ENCODE data around the gene DOCK3. TPM values are rescaled to one million over a fixed set of nuclear protein-coding genes. Genes with fewer than 3 reads are reported as not detected.

DOCK3 gene
- total and polyA plus RNA-seq, 2 of the 4 experiments (the other 2 are of a cell fraction): under 0.01 to 0.12 TPM

- ChIA-PET POLR2A (ENCODE audit: unreplicated experiment) (no interaction called here), CTCF (interaction anchor here (1.1 to 1.6 kb wide), 2 partner anchors 16 to 256 kb away, joined by 3 to 4 read pairs; no protein-coding TSS in a partner anchor)
- Histone ChIP-seq H2AFZ (replicated peaks; ENCODE audit: low read length, poor library complexity) (no peak overlapping the region), H3K36me3 (ENCODE audit: control insufficient read depth, insufficient read depth, low read length) (no peaks in the 10 kb centered on the region), H3K9me3 (ENCODE audit: control insufficient read depth, insufficient read depth, low read length) (no peaks in the 10 kb centered on the region), H2AK5ac (ENCODE audit: low read depth, low read length) (no peak overlapping the region), H4K91ac (ENCODE audit: insufficient read depth, low read depth, low read length) (no peak overlapping the region), H3K79me1 (ENCODE audit: low read depth in 1 of 2, low read length in 2 of 2) (no peaks in the 10 kb centered on the region), H3K14ac (replicated peaks; ENCODE audit: low read depth, low read length) (no peak overlapping the region), H3K23ac (ENCODE audit: low read depth, low read length) (no peak overlapping the region), H4K5ac (ENCODE audit: low read depth, low read length) (no peak overlapping the region), H2AK9ac (replicated peaks; ENCODE audit: low read depth, low read length, poor library complexity) (no peak overlapping the region), H3K9ac (ENCODE audit: low read depth, low read length) (no peak overlapping the region), H3K27ac (ENCODE audit: insufficient read depth, low read length) (no peak overlapping the region), H3K27me3 (ENCODE audit: control insufficient read depth, insufficient read depth, low read length) (peaks cover 13% of the 10 kb centered on the region), H3K56ac (ENCODE audit: extremely low read depth, insufficient read depth, low read length) (no peak overlapping the region), H4K20me1 (ENCODE audit: insufficient read depth, low read length) (no peaks in the 10 kb centered on the region), H3K4me1 (ENCODE audit: control insufficient read depth, insufficient read depth, low read length) (no peaks in the 10 kb centered on the region), H3K4ac (ENCODE audit: low read depth, low read length) (no peak overlapping the region; the same call in 1 of the 2 replicates), H3K4me3 (ENCODE audit: insufficient read depth, low read depth, low read length) (no peak overlapping the region), H3K4me2 (ENCODE audit: low read depth, low read length) (no peak overlapping the region), H4K8ac (ENCODE audit: low read depth in 2 of 2, low read length in 2 of 2) (no peak overlapping the region), H2BK20ac (ENCODE audit: low read depth, low read length) (no peak overlapping the region), H2BK5ac (ENCODE audit: low read depth, low read length, poor library complexity, severe bottlenecking) (no peak overlapping the region), H2BK120ac (ENCODE audit: low read depth, low read length) (no peak overlapping the region), H3K18ac (ENCODE audit: low read depth, low read length) (no peak overlapping the region), H3K9me1 (ENCODE audit: insufficient read depth, low read length) (no peaks in the 10 kb centered on the region), H2BK15ac (ENCODE audit: low read depth, low read length) (no peak overlapping the region)
- ATAC-seq (ENCODE audit: low read depth) (no peak), DNase-seq (no peak)
- TF ChIP-seq ELK1 (IDR thresholded peaks at IDR 0.05; ENCODE audit: borderline replicate concordance, low read depth, low read length): no peak
- no peak for TF ChIP-seq BHLHE40 (IDR thresholded peaks at IDR 0.05; ENCODE audit: low read depth, low read length)
- TF ChIP-seq CHD1 (IDR thresholded peaks at IDR 0.05; ENCODE audit: low read depth, low read length): no peak
- TF ChIP-seq FOS (IDR thresholded peaks at IDR 0.05; ENCODE audit: low read depth, low read length): no peak
- no peak for TF ChIP-seq POLR2A (IDR thresholded peaks at IDR 0.05; ENCODE audit: low read depth, low read length)
- in situ Hi-C loops (cut with MboI; ENCODE audit: low sequenced_read_pairs) (no loop called here), intact Hi-C loops (cut with micrococcal nuclease) (no loop called here), dilution Hi-C loops (cut with HindIII; ENCODE audit: low sequenced_read_pairs, unreplicated experiment) (loop anchor here (25.0 kb wide), 1 partner anchor 244 kb away; no protein-coding TSS in a partner anchor)
- 67% methylated on average over 4 of the region's 8 CpGs; no CpG with 5 or more reads in 1 of the 2 experiments for WGBS, 2 experiments (ENCODE audit: extremely low coverage in 2 of 2, insufficient read length in 1 of 2)
- BruUV-seq (replicated peaks): no TSS peak
Observed at GRCh38 chr3:51355891-51356578, 681.3 kb downstream of the DOCK3 start.

All from IMR-90 (cell line).